ENCODE measurements around the gene MLLT3.

DNA sequence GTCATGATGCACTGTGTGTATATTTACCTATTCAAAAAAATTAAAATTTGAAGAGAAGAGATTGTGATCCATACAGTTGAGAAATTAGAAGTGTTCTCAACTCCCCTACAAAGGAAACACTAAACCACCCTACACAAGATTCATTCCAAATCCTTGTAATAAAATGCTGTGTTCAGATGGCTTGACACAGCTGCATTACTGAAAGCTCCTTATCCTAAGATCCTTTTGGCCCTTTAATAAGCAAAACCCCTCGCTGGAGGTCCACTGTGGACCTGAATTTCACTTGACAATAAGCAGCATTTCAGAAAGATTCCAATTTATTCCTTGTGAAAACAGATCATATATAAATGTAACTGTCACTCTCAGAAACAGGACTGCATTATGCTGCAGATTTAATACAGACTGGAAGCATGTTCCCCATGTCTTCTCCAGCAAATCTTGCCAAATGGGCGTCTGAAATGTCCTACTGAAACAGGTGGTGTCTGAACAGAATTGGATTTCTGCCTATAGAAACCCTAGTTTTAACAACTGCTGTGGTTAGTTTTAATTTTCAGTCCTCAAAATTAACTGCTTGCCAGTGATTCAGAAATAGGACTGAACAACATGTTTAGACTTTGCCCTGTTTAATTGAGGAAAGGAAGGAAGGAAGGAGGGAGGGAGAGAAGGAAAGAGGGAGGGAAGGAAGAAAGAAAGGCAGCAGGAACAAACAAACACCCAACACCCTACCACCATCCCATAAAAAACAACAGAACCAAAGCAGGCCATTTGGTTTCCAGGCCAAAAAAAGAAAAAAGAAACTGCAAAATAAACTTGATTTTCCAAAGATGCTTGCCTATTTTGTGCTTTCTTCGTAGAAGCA lies 179.6 kb downstream of the MLLT3 start:
- TF ChIP-seq, protein P1, sequence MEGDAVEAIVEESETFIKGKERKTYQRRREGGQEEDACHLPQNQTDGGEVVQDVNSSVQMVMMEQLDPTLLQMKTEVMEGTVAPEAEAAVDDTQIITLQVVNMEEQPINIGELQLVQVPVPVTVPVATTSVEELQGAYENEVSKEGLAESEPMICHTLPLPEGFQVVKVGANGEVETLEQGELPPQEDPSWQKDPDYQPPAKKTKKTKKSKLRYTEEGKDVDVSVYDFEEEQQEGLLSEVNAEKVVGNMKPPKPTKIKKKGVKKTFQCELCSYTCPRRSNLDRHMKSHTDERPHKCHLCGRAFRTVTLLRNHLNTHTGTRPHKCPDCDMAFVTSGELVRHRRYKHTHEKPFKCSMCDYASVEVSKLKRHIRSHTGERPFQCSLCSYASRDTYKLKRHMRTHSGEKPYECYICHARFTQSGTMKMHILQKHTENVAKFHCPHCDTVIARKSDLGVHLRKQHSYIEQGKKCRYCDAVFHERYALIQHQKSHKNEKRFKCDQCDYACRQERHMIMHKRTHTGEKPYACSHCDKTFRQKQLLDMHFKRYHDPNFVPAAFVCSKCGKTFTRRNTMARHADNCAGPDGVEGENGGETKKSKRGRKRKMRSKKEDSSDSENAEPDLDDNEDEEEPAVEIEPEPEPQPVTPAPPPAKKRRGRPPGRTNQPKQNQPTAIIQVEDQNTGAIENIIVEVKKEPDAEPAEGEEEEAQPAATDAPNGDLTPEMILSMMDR (conservative IDR thresholded peaks at IDR 0.05 in 1 of 2, IDR thresholded peaks at IDR 0.05 in 1 of 2; ENCODE audit: low read depth in 1 of 2, low read length in 2 of 2) = no peak
- no peak for TF ChIP-seq EZH2 (IDR thresholded peaks at IDR 0.05; ENCODE audit: low read length, missing control alignments)
